Right hindlimb (tissue), 1 donor: ENCODE results near the gene ANKRD28.
"Not testable (repeated sequence)": the region's sequence is repeated elsewhere in the genome, so short reads cannot be mapped to it uniquely, and the experiment has no call there.

Source experiments
- DNase-seq: peaks from one replicate; pipeline ENCODE4 v3.0.0-alpha.2; 2018

ANKRD28 gene

GRCh38 chr3:15769256-15769915 is 28.4 kb downstream of the ANKRD28 start:
- DNase-seq = no peak

- DNase-seq = no peak
Measured at GRCh38 chr3:15768421-15769255, 29.1 kb downstream of the ANKRD28 start.

- no peak for DNase-seq
Measured at GRCh38 chr3:15766406-15766805, 31.4 kb downstream of the ANKRD28 start.

- DNase-seq = no peak
Measured at GRCh38 chr3:15758295-15758694, 39.5 kb downstream of the ANKRD28 start.

- no peak for DNase-seq
Measured at GRCh38 chr3:15757824-15758223, 40.0 kb downstream of the ANKRD28 start.

GRCh38 chr3:15756505-15756904 is 41.3 kb downstream of the ANKRD28 start:
- no peak for DNase-seq

- DNase-seq = no peak
Measured at GRCh38 chr3:15755780-15756179, 42.0 kb downstream of the ANKRD28 start.

- no peak for DNase-seq
Measured at GRCh38 chr3:15755181-15755580, 42.6 kb downstream of the ANKRD28 start.

GRCh38 chr3:15754047-15754446 is 43.7 kb downstream of the ANKRD28 start:
- DNase-seq = no peak

GRCh38 chr3:15753056-15753710 is 44.6 kb downstream of the ANKRD28 start:
- DNase-seq = no peak

- DNase-seq = no peak
Measured at GRCh38 chr3:15750879-15751278, 46.9 kb downstream of the ANKRD28 start.

- DNase-seq = no peak
Measured at GRCh38 chr3:15750143-15750542, 47.6 kb downstream of the ANKRD28 start.

GRCh38 chr3:15745896-15746295 is 51.9 kb downstream of the ANKRD28 start:
- not testable (repeated sequence) for DNase-seq

- no peak for DNase-seq
Measured at GRCh38 chr3:15744176-15744575, 53.6 kb downstream of the ANKRD28 start.

GRCh38 chr3:15743587-15744009 is 54.2 kb downstream of the ANKRD28 start:
- DNase-seq = no peak

GRCh38 chr3:15742236-15742635 is 55.5 kb downstream of the ANKRD28 start:
- DNase-seq = not testable (repeated sequence)

- not testable (repeated sequence) for DNase-seq
Measured at GRCh38 chr3:15738616-15739005, 59.2 kb downstream of the ANKRD28 start.

GRCh38 chr3:15731024-15731423 is 66.8 kb downstream of the ANKRD28 start:
- DNase-seq = no peak

GRCh38 chr3:15728766-15729165 is 69.0 kb downstream of the ANKRD28 start:
- DNase-seq = no peak

GRCh38 chr3:15726881-15727280 is 70.9 kb downstream of the ANKRD28 start:
- no peak for DNase-seq

- no peak for DNase-seq
Measured at GRCh38 chr3:15726043-15726442, 71.7 kb downstream of the ANKRD28 start.

GRCh38 chr3:15724446-15724845 is 73.3 kb downstream of the ANKRD28 start:
- DNase-seq = no peak

- no peak for DNase-seq
Measured at GRCh38 chr3:15723624-15723884, 74.2 kb downstream of the ANKRD28 start.
